Mucosa of descending colon (tissue), 3 donors: ENCODE results near the gene GFM1. TPM values are rescaled to one million over a fixed set of nuclear protein-coding genes. Genes with fewer than 3 reads are reported as not detected.

Experiments
- ATAC-seq: fragments of 200-7000 bp; cut with Tn5 transposase; one replicate; pipeline ENCODE4 v1.9.1; 2020; ENCODE audit warnings: mild to moderate bottlenecking, moderate library complexity
- DNase-seq, 3 donors: peaks; one replicate each; pipeline ENCODE4 v3.0.0-alpha.2; 2020
- H3K36me3 ChIP-seq: fragments of 200-600 bp; one replicate; pipeline ENCODE4 v1.8.0; 2021; ENCODE audit warnings: low read depth, mild to moderate bottlenecking
- H3K4me1 ChIP-seq: fragments of 200-600 bp; one replicate; pipeline ENCODE4 v1.8.0; 2021; ENCODE audit warnings: low read depth, mild to moderate bottlenecking
- H3K4me3 ChIP-seq: fragments of 200-600 bp; one replicate; pipeline ENCODE4 v1.8.0; 2021; ENCODE audit warnings: mild to moderate bottlenecking
- H3K9me3 ChIP-seq: fragments of 200-600 bp; one replicate; pipeline ENCODE4 v1.8.0; 2021; ENCODE audit warnings: mild to moderate bottlenecking
- CTCF ChIP-seq: fragments of 200-600 bp; IDR thresholded peaks from one replicate; pipeline ENCODE4 v1.8.0; 2022; ENCODE audit warnings: antibody characterized with exemption, mild to moderate bottlenecking
- intact Hi-C, 2 donors: fragments of 100-400 bp; cut with DNase I in 1 of 2; cut with micrococcal nuclease in 1 of 2; formaldehyde crosslinking; loops; one replicate each; pipeline versions ENCODE4 v1.11.0 to v1.11.1; 2022; cut with DNase I, micrococcal nuclease
- total RNA-seq, 3 donors: library from RNA; stranded (reverse); fragmentation: NEBNext Ultra II Directional in 2 of 3; extraction: Animal tissue kit (Norgen Biotek cat#: 25700) in 2 of 3; gene quantifications; one replicate each; pipeline versions ENCODE4 v1.2.1 to v1.2.4, GENCODE V29; 2021 to 2023
- donor health status: DM: no; HTN: no; CAD: no; lungs with moderate emphysema.
- donor health status: DM: no; HTN: no; CAD: no.
- donor health status: DM: no; HTN: yes; CAD: no.

GFM1 gene
- total RNA-seq, 3 donors from 2014 or later: 42.8 to 52.0 (median 47.2) TPM

- intact Hi-C loops: no loop called here
- no peak for DNase-seq
- no peaks in the 10 kb centered on the region for H3K36me3 ChIP-seq
- no peak for ATAC-seq
- no peak for TF ChIP-seq CTCF
- H3K4me3 ChIP-seq: no peak overlapping the region
- no peaks in the 10 kb centered on the region for H3K9me3 ChIP-seq
- no peaks in the 10 kb centered on the region for H3K4me1 ChIP-seq
Measured at GRCh38 chr3:158631981-158632380, 12.3 kb upstream of the GFM1 start.

GRCh38 chr3:158640646-158641045 is 3.7 kb upstream of the GFM1 start:
- DNase-seq (no peak), ATAC-seq (no peak)
- Histone ChIP-seq H3K4me3 (no peak overlapping the region), H3K9me3 (no peaks in the 10 kb centered on the region), H3K4me1 (peaks cover 6% of the 10 kb centered on the region), H3K36me3 (no peaks in the 10 kb centered on the region)
- TF ChIP-seq CTCF: no peak
- intact Hi-C loops: no loop called here

GRCh38 chr3:158642005-158642404 is 2.3 kb upstream of the GFM1 start:
- intact Hi-C loops: no loop called here
- ATAC-seq: no peak
- Histone ChIP-seq H3K4me1 (peaks cover 11% of the 10 kb centered on the region), H3K4me3 (no peak overlapping the region), H3K36me3 (no peaks in the 10 kb centered on the region), H3K9me3 (no peaks in the 10 kb centered on the region)
- DNase-seq: no peak
- no peak for TF ChIP-seq CTCF

GRCh38 chr3:158642474-158643210 is 1.7 kb upstream of the GFM1 start:
- Histone ChIP-seq H3K4me1 (peaks cover 12% of the 10 kb centered on the region), H3K4me3 (no peak overlapping the region), H3K36me3 (no peaks in the 10 kb centered on the region), H3K9me3 (no peaks in the 10 kb centered on the region)
- intact Hi-C loops: no loop called here
- no peak for DNase-seq
- no peak for ATAC-seq
- TF ChIP-seq CTCF: no peak

GRCh38 chr3:158649791-158650190 is 5.5 kb downstream of the GFM1 start:
- H3K9me3 ChIP-seq: no peaks in the 10 kb centered on the region
- no peak overlapping the region for H3K4me3 ChIP-seq
- ATAC-seq (no peak), DNase-seq (no peak)
- no peak for TF ChIP-seq CTCF
- H3K36me3 ChIP-seq: no peaks in the 10 kb centered on the region
- H3K4me1 ChIP-seq: peaks cover 12% of the 10 kb centered on the region
- intact Hi-C loops: no loop called here

- no peak overlapping the region for H3K4me3 ChIP-seq
- ATAC-seq (no peak), DNase-seq (no peak)
- H3K9me3 ChIP-seq: no peaks in the 10 kb centered on the region
- H3K4me1 ChIP-seq: peaks cover 6% of the 10 kb centered on the region
- intact Hi-C loops: no loop called here
- H3K36me3 ChIP-seq: no peaks in the 10 kb centered on the region
- TF ChIP-seq CTCF: no peak
Measured at GRCh38 chr3:158651192-158651591, 6.9 kb downstream of the GFM1 start.
